ENCODE measurements around the gene SND1.

SND1 gene

GRCh38 chr7:128119036-128119435, 467.0 kb downstream of the SND1 start:
- Histone ChIP-seq H2AFZ (ENCODE audit: low read depth, low read length) (no peak overlapping the region), H3K4me3 (ENCODE audit: insufficient read depth in 1 of 2, low read depth in 1 of 2, low read length in 2 of 2) (no peak overlapping the region), H3K14ac (ENCODE audit: low read length in 2 of 2) (no peak overlapping the region), H3K27ac (ENCODE audit: low read length, poor library complexity, severe bottlenecking) (no peak overlapping the region), H4K8ac (ENCODE audit: low read length) (no peak overlapping the region), H2BK5ac (ENCODE audit: low read depth, low read length, poor library complexity, severe bottlenecking) (no peak overlapping the region), H2AK5ac (ENCODE audit: low read length, severe bottlenecking) (no peak overlapping the region), H3K4ac (ENCODE audit: low read depth in 1 of 2, low read length in 2 of 2) (no peak overlapping the region), H3K36me3 (ENCODE audit: control insufficient read depth in 1 of 2, insufficient read depth in 2 of 2, low read depth in 1 of 2, low read length in 2 of 2) (no peaks in the 10 kb centered on the region), H2BK12ac (ENCODE audit: low read length in 2 of 2) (no peak overlapping the region), H3K23ac (ENCODE audit: low read length in 2 of 2) (no peak overlapping the region), H3K79me1 (replicated peaks; ENCODE audit: low read length, poor library complexity, severe bottlenecking) (no peaks in the 10 kb centered on the region), H4K91ac (ENCODE audit: low read length) (no peak overlapping the region), H3K4me2 (ENCODE audit: low read length, poor library complexity, severe bottlenecking) (no peak overlapping the region), H3K18ac (ENCODE audit: low read depth in 1 of 2, low read length in 2 of 2) (no peak overlapping the region), H3K4me1 (ENCODE audit: control insufficient read depth, insufficient read depth, low read depth, low read length) (peaks cover 3% of the 10 kb centered on the region), H3K9ac (ENCODE audit: low read length) (no peak overlapping the region), H3K9me3 (ENCODE audit: control insufficient read depth, low read length) (no peaks in the 10 kb centered on the region), H2BK15ac (ENCODE audit: low read depth, poor library complexity, severe bottlenecking) (no peak overlapping the region), H2BK120ac (ENCODE audit: low read depth, low read length) (no peak overlapping the region), H3K27me3 (ENCODE audit: control insufficient read depth in 1 of 2, insufficient read depth in 1 of 2, low read length in 2 of 2) (peaks cover 51 to 59% of the 10 kb centered on the region in 2 experiments)
- no peak for DNase-seq
- 86% methylated on average over 5 of the region's 5 CpGs for WGBS

- no peak overlapping the region for H2BK120ac ChIP-seq (ENCODE audit: low read depth, low read length)
- no peak for DNase-seq
- no peaks in the 10 kb centered on the region for H3K79me1 ChIP-seq (replicated peaks; ENCODE audit: low read length, poor library complexity, severe bottlenecking)
- H3K4me3 ChIP-seq (ENCODE audit: insufficient read depth in 1 of 2, low read depth in 1 of 2, low read length in 2 of 2) = no peak overlapping the region
- H2AK5ac ChIP-seq (ENCODE audit: low read length, severe bottlenecking) = no peak overlapping the region
- no peak overlapping the region for H3K4ac ChIP-seq (ENCODE audit: low read depth in 1 of 2, low read length in 2 of 2)
- no peak overlapping the region for H3K4me2 ChIP-seq (ENCODE audit: low read length, poor library complexity, severe bottlenecking)
- no peaks in the 10 kb centered on the region for H3K9me3 ChIP-seq (ENCODE audit: control insufficient read depth, low read length)
- no peak overlapping the region for H2BK12ac ChIP-seq (ENCODE audit: low read length in 2 of 2)
- H2AFZ ChIP-seq (ENCODE audit: low read depth, low read length) = no peak overlapping the region
- H4K8ac ChIP-seq (ENCODE audit: low read length) = no peak overlapping the region
- no peak overlapping the region for H3K9ac ChIP-seq (ENCODE audit: low read length)
- no peak overlapping the region for H3K23ac ChIP-seq (ENCODE audit: low read length in 2 of 2)
- H3K27me3 ChIP-seq (ENCODE audit: control insufficient read depth in 1 of 2, insufficient read depth in 1 of 2, low read length in 2 of 2) = peaks cover 43 to 49% of the 10 kb centered on the region in 2 experiments
- no peak overlapping the region for H2BK15ac ChIP-seq (ENCODE audit: low read depth, poor library complexity, severe bottlenecking)
- H3K4me1 ChIP-seq (ENCODE audit: control insufficient read depth, insufficient read depth, low read depth, low read length) = peaks cover 2% of the 10 kb centered on the region
- no peak overlapping the region for H3K18ac ChIP-seq (ENCODE audit: low read depth in 1 of 2, low read length in 2 of 2)
- H3K14ac ChIP-seq (ENCODE audit: low read length in 2 of 2) = no peak overlapping the region
- H3K27ac ChIP-seq (ENCODE audit: low read length, poor library complexity, severe bottlenecking) = no peak overlapping the region
- no peak overlapping the region for H2BK5ac ChIP-seq (ENCODE audit: low read depth, low read length, poor library complexity, severe bottlenecking)
- no peaks in the 10 kb centered on the region for H3K36me3 ChIP-seq (ENCODE audit: control insufficient read depth in 1 of 2, insufficient read depth in 2 of 2, low read depth in 1 of 2, low read length in 2 of 2)
- WGBS = 93% methylated on average over 7 of the region's 7 CpGs
- no peak overlapping the region for H4K91ac ChIP-seq (ENCODE audit: low read length)
Observed at GRCh38 chr7:128120116-128120515, 468.1 kb downstream of the SND1 start.

GRCh38 chr7:128120976-128121490, 469.0 kb downstream of the SND1 start:
- WGBS = 83% methylated on average over 5 of the region's 7 CpGs

DNA sequence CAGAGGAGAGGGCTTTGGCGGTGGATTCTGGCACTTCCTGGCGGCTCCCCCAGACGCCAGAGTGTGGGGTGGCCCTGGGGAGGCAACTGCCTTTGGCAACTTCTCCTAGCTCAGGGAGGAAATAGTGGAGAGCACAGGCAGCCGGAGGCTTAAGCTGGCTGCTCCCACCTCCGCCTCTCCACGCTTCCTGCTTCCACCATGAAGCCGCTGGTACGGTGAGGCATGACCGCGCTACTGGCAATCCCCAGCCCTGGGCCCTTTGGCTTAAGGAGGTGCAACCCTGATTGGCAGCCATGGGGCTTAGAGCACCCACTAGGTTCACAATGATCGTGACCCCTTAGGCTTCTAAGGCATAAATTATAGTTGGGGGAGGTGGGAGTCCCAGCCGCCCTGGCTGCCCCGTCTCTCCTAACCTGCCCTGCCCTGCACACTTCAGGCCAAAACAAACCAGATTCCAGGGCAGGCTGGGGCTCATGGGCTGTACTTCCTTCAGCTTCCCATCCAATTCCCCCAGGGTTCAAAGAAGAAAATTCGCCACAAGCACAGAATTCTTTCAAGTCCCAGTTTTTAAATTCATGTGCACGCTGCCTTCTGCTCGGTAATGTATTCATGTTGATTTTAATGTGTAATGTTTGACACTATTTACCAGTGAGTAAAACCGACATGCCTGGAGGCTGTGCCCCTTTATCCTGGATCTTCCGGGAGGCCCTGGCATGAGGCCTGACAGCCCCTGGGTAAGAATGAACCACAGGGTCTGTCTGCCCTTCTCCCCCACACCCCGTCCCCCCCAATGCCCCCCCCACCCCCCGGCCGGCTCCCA, 469.9 kb downstream of the SND1 start:
- Histone ChIP-seq H2BK12ac (ENCODE audit: low read length in 2 of 2) (no peak overlapping the region), H3K79me1 (replicated peaks; ENCODE audit: low read length, poor library complexity, severe bottlenecking) (no peaks in the 10 kb centered on the region), H3K4me2 (ENCODE audit: low read length, poor library complexity, severe bottlenecking) (no peak overlapping the region), H3K4me1 (ENCODE audit: control insufficient read depth, insufficient read depth, low read depth, low read length) (no peaks in the 10 kb centered on the region), H3K36me3 (ENCODE audit: control insufficient read depth in 1 of 2, insufficient read depth in 2 of 2, low read depth in 1 of 2, low read length in 2 of 2) (no peaks in the 10 kb centered on the region), H2AFZ (ENCODE audit: low read depth, low read length) (no peak overlapping the region), H4K8ac (ENCODE audit: low read length) (no peak overlapping the region), H3K27ac (ENCODE audit: low read length, poor library complexity, severe bottlenecking) (no peak overlapping the region), H4K91ac (ENCODE audit: low read length) (no peak overlapping the region), H2BK5ac (ENCODE audit: low read depth, low read length, poor library complexity, severe bottlenecking) (no peak overlapping the region), H3K14ac (ENCODE audit: low read length in 2 of 2) (no peak overlapping the region), H2BK15ac (ENCODE audit: low read depth, poor library complexity, severe bottlenecking) (no peak overlapping the region), H2BK120ac (ENCODE audit: low read depth, low read length) (no peak overlapping the region), H3K23ac (ENCODE audit: low read length in 2 of 2) (no peak overlapping the region), H3K9ac (ENCODE audit: low read length) (peak overlapping the region; percentile 82), H2AK5ac (ENCODE audit: low read length, severe bottlenecking) (no peak overlapping the region), H3K4ac (ENCODE audit: low read depth in 1 of 2, low read length in 2 of 2) (no peak overlapping the region), H3K18ac (ENCODE audit: low read depth in 1 of 2, low read length in 2 of 2) (no peak overlapping the region), H3K4me3 (ENCODE audit: insufficient read depth in 1 of 2, low read depth in 1 of 2, low read length in 2 of 2) (peak overlapping the region in 1 of 2 experiments; percentile 84), H3K27me3 (ENCODE audit: control insufficient read depth in 1 of 2, insufficient read depth in 1 of 2, low read length in 2 of 2) (peaks cover 35 to 43% of the 10 kb centered on the region in 2 experiments), H3K9me3 (ENCODE audit: control insufficient read depth, low read length) (no peaks in the 10 kb centered on the region)
- DNase-seq = no peak
- WGBS = 83% methylated on average over 20 of the region's 21 CpGs

More at GRCh38 chr7:128120976-128121490, 469.0 kb downstream of the SND1 start:
- H3K4me1 ChIP-seq (ENCODE audit: control insufficient read depth, insufficient read depth, low read depth, low read length) = no peaks in the 10 kb centered on the region
- no peak overlapping the region for H3K27ac ChIP-seq (ENCODE audit: low read length, poor library complexity, severe bottlenecking)
- no peak overlapping the region for H2AK5ac ChIP-seq (ENCODE audit: low read length, severe bottlenecking)
- H3K36me3 ChIP-seq (ENCODE audit: control insufficient read depth in 1 of 2, insufficient read depth in 2 of 2, low read depth in 1 of 2, low read length in 2 of 2) = no peaks in the 10 kb centered on the region
- no peak overlapping the region for H2BK5ac ChIP-seq (ENCODE audit: low read depth, low read length, poor library complexity, severe bottlenecking)
- peak overlapping the region; percentile 82 for H3K9ac ChIP-seq (ENCODE audit: low read length)
- no peak overlapping the region for H2BK120ac ChIP-seq (ENCODE audit: low read depth, low read length)
- no peak overlapping the region for H2AFZ ChIP-seq (ENCODE audit: low read depth, low read length)
- no peak overlapping the region for H3K14ac ChIP-seq (ENCODE audit: low read length in 2 of 2)
- no peak overlapping the region for H3K4me2 ChIP-seq (ENCODE audit: low read length, poor library complexity, severe bottlenecking)
- no peak for DNase-seq
- peak overlapping the region in 1 of 2 experiments; percentile 84 for H3K4me3 ChIP-seq (ENCODE audit: insufficient read depth in 1 of 2, low read depth in 1 of 2, low read length in 2 of 2)
- no peak overlapping the region for H3K23ac ChIP-seq (ENCODE audit: low read length in 2 of 2)
- H3K79me1 ChIP-seq (replicated peaks; ENCODE audit: low read length, poor library complexity, severe bottlenecking) = no peaks in the 10 kb centered on the region
- no peak overlapping the region for H2BK12ac ChIP-seq (ENCODE audit: low read length in 2 of 2)
- peaks cover 35 to 44% of the 10 kb centered on the region in 2 experiments for H3K27me3 ChIP-seq (ENCODE audit: control insufficient read depth in 1 of 2, insufficient read depth in 1 of 2, low read length in 2 of 2)
- no peak overlapping the region for H2BK15ac ChIP-seq (ENCODE audit: low read depth, poor library complexity, severe bottlenecking)
- no peak overlapping the region for H4K8ac ChIP-seq (ENCODE audit: low read length)
- no peak overlapping the region for H3K18ac ChIP-seq (ENCODE audit: low read depth in 1 of 2, low read length in 2 of 2)
- no peak overlapping the region for H4K91ac ChIP-seq (ENCODE audit: low read length)
- no peak overlapping the region for H3K4ac ChIP-seq (ENCODE audit: low read depth in 1 of 2, low read length in 2 of 2)
- no peaks in the 10 kb centered on the region for H3K9me3 ChIP-seq (ENCODE audit: control insufficient read depth, low read length)
